GM12874 (cell line): ENCODE results near the gene SULT1A2.

Experiments
- TF ChIP-seq, protein P1 (sequence below): IDR thresholded peaks from 2 replicates; pipeline ENCODE4 v1.5.1; 2011; ENCODE audit warnings: low read depth, mild to moderate bottlenecking, control low read depth, low read length, moderate library complexity; ENCODE audit not compliant: insufficient read depth

The SULT1A2 gene

DNA sequence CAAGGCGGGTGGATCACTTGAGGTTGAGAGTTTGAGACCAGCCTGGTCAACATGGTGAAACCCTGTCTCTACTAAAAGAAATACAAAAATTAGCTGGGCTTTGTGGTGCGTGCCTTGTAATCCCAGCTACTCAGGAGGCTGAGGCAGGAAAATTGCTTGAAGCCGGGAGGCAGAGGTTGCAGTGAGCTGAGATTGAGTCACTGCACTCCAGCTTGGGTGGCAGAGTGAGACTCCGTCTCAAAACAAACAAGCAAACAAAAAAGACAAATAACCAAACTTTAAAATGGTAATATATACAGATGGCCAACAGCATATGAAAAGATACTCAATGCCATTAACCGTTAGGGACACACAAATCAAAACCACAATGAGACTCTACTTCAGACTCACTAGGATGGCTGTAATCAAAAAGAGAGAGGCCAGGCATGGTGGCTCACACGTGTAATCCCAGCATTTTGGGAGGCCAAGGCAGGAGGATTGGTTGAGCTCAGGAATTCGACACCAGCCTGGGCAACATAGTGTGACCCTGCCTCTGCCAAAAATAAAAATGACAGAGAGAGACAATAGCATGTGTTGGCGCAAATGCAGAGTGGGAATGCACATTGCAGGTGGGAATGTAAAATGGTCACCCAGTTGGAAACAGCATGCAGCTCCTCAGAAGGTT, 21.3 kb downstream of the SULT1A2 start:
- TF ChIP-seq, protein P1, sequence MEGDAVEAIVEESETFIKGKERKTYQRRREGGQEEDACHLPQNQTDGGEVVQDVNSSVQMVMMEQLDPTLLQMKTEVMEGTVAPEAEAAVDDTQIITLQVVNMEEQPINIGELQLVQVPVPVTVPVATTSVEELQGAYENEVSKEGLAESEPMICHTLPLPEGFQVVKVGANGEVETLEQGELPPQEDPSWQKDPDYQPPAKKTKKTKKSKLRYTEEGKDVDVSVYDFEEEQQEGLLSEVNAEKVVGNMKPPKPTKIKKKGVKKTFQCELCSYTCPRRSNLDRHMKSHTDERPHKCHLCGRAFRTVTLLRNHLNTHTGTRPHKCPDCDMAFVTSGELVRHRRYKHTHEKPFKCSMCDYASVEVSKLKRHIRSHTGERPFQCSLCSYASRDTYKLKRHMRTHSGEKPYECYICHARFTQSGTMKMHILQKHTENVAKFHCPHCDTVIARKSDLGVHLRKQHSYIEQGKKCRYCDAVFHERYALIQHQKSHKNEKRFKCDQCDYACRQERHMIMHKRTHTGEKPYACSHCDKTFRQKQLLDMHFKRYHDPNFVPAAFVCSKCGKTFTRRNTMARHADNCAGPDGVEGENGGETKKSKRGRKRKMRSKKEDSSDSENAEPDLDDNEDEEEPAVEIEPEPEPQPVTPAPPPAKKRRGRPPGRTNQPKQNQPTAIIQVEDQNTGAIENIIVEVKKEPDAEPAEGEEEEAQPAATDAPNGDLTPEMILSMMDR = no peak

DNA sequence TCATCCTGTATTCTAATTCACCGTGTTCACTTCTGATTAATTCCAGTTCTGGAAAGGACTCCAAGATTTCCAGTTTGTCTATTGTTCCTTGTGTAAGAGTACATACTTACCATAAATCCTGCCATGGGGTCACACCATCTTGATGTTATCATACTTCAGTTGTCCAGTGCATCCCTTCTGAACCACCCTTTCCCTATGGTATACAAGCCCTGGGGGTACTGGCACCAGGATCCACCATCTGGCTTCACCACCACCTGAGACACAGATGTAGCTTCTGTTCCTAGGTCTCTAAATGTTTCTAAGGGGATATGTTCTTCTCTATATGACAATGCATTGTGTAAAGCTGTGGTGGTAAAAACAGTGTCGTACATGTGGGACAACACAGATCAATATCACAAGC, 21.9 kb downstream of the SULT1A2 start:
- TF ChIP-seq, protein P1 = no peak

DNA sequence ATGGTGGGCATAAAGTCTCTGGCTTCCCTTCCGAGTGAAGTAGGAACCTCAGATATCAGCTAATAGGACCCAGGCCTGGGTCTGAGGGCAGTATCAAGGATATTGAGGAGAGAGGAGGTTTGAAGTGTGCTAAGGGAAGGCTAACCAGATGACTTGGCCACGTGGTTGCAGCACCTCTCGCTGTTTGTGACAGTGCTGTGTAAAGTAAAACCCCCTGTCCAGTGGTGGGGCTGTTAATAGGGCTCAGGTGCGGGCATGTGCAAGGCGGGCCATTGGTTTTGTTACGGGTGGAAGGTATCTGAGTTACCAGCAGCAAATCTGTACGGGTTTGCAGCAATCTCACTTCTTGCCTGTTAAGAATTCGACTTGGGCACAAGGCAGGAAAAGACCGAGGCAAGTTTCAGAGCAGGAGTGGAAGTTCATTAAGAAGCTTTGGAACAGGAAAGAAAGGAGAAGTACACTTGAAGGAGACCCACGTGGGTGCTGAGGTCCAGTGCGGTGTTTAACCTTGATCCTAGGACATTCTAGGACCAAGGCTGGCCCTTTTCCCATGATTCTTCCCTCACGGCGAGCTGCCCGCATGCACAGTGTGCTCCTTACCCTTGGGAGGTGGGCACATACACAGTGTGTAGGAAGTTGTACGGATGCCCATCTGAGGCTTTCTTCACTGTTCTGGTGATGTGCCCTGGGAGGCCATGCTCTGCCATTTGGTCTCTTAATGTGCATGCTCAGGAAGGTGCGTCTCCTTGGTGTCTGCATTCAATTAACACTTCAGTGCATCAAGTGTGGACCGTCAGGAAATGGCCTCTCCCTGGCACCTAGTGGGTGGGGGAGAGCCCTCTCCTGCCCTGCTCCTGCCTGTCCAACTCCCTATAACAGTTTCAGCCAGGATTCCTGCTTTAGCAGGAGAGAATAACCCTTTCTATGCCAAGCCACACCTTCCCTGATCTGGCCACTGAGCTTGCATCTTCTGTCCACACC, 22.8 kb downstream of the SULT1A2 start:
- TF ChIP-seq, protein P1 = no peak

DNA sequence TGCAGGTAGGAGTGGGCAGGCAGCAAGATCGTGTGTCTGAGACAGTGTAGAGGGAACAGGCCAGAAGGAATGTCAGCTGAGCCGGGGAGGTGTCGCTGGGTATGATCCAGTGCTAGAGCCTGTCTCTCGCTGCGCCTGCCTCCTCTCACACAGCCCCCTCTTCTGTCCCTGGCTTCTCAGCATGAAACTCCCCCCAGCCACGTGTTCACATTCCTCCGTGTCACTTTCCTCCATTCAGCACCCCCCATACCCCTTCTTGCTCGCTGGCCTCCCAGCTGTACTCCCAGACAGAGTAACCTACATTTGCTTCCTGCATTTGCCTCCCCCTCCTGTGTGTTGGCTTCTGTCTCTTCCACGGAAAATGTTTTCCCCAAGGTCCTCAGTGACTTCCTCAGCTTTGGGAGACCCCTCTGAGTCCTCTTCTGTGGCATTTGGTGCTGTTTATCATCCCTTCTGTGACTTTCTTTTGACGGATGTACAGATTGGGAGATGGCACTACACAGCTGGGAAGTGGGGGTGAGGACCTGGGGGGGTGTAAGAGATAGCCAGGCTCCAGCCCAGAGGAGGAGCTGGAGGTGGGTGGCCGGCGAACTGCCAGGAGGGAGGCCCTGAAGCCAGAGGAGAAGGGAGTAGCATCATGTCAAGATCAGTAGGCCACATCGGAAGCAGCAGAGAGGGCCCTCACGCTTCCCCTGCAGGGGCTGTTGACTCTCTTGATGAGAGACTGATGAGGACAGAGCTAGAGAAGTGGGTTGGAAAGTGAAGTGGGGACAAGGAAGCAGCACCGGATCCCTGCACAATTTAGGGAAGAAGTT, 23.9 kb downstream of the SULT1A2 start:
- TF ChIP-seq, protein P1 = no peak

DNA sequence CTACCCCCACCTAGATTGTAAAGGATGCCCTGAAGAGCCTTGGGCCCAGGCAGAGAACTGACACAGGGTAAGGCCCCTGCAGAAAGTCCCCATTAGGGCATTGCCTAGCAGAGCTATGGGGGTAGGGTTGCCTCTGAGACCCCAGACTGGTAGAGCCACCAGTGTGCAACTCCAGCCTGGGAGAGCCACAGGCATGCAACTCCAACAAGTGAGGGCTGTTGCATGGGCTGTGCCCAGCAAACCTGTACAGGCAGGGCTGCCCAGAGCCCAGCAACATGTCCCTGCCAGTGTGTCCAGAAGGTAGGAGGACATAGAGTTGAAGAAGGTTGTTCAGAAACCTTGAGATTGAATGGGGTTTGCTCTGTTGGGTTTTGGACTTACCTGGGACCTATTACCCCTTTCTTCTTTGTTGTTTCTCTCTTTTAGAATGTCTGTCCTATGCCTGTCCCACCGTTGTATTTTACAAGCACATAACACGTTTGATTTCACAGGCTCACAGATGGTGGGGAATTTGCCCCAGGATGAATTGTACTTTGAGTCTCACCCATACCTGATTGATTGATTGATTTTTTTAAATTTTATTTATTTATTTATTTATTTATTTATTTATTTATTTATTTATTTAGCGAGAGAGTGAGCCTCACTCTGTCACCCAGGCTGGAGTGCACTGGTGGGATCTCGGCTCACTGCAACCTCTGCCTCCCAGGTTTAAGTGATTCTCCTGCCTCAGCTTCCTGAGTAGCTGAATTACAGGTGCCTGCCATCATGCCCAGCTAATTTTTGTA, 26.7 kb downstream of the SULT1A2 start:
- TF ChIP-seq, protein P1 = no peak

DNA sequence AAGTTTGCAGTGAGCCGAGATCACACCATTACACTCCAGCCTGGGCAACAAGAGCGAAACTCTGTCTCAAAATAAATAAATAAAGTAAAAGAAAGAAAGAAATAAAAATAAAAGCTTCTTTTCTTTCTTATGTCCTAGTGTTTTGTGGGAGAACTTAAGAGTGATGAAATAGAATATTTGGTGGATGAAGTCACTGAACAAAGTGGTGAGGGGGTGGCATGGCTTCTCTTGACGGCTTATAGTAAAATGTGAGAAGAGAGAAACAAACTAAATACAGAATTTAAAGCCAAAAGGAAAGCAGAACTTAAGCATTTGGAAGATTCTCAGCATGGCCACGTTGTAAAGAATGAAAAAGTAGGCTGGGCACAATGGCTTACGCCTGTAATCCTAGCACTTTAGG, 27.8 kb downstream of the SULT1A2 start:
- TF ChIP-seq, protein P1 = no peak
